HL-60/S4 treated with retinoic acid at 250 ng/mL for 4 days and 3 days (cell line): ENCODE measurements around the gene FBN3.
"Not testable (repeated sequence)": the region's sequence is repeated elsewhere in the genome, so short reads cannot be mapped to it uniquely, and the experiment has no call there.

Source experiments
- in situ Hi-C: fragments of 300-500 bp; cut with MboI; formaldehyde crosslinking; loops from 2 replicates; pipeline ENCODE4 v1.7.0; 2022; ENCODE audit warnings: low sequenced_read_pairs

FBN3 gene

DNA sequence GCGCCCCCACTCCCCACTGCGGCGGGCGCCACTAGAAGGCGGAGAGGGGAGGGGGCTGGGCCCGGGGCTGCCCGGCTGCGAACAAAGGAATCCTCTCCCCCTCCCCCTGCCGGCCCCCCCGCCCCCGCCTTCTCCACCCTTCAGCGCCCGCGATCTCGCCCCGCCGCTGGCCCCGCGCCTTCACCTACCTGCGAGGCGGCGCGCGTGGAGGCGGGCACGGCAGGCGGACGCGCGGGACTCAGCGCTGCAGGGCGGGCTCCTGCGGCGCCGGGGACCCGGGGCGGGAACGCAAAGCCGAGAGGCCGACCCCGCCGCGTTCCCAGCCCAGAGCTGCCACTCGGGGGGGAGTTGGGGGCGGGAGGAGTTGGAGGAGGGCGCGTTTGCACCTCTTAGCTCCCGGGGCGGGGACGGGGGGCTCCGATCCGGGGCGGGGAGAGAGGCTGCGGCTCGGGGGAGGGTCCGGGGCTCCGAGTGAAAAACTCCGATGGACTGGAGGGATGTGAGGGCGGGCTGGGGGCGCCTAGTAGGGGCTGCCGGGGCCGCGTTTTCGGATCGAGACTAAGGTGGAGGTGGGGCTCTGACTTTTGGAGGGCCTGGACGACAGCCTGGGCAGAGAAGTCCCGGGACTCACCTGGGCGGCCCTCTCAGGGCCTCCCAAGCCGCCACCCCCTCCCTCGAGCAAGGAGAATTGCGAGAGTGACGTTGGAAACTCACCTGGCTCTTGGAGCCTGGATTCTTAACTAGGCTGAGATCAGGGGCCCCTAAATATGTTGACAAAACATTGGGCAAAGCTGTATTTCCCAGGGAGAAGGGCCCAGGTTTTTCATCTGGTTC, at the start of gene FBN3:
FBN3 (minus strand) TSS at position 332 of the 834 bp plus-strand sequence. CDS start 2,112 bp downstream, outside the sequence.
- in situ Hi-C loops: no loop called here

GRCh38 chr19:8196271-8196927, 47.0 kb upstream of the FBN3 start:
- in situ Hi-C loops: no loop called here

DNA sequence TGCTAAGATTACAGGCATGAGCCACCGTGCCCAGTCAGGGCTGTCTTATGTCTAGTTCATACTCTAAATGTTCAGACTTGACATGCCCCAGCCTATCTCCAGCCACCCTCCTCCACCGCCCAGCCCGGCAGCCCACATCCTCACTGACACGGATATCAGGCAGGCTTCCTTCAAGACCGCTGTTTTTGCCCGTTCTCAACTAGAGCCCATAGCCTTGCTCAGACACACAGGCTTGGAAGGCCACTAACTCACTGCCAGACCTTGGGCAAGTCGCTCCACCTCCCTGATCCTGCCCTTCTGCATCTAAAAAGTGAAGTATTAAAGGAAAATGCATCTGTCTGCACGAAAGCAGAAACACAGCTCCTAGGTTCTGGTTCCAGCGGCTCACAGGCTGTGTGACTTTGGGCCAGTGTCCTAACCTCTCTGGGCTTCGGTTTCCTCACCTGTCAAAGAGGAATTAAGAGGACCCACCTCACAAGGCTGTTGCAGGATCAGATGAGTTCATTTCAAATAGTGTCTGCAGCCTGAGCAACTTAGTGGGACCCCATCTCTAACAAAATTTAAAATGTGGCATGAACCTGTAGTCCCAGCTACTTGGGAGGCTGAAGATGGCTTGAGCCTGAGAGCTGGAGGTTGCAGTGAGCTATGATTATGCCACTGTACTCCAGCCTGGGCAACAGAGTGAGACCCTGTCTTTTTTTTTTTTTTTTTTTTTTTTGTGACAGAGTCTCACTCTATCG, 45.3 kb upstream of the FBN3 start:
- in situ Hi-C loops: no loop called here

DNA sequence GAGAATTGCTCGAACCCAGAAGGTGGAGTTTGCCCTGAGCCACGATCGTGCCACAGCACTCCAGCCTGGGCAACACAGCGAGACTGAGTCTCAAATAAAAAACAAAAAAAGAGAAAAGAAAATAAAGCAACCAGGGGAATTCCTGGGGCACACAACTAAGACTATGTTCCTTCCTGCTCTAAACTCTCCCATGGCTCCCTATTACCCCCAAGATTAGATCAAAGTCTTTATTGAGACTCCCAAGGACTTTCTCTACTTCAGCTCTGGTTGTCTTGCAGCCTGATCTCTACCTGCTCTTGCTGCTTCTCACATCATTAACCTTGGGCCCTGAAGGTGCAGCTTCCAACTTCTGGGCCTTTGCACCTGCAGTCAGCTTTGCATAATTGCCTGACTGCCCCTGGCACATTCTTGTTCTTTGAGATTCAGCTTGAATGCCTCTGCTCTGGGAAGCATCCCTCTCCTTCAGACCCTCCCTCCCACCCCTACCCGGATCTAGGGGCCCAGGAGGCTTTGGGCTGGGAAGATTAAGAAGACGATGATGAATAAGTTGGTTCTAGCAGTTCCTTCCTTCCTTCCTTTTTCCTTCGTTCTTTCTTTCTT, 42.9 kb upstream of the FBN3 start:
- in situ Hi-C loops: no loop called here

DNA sequence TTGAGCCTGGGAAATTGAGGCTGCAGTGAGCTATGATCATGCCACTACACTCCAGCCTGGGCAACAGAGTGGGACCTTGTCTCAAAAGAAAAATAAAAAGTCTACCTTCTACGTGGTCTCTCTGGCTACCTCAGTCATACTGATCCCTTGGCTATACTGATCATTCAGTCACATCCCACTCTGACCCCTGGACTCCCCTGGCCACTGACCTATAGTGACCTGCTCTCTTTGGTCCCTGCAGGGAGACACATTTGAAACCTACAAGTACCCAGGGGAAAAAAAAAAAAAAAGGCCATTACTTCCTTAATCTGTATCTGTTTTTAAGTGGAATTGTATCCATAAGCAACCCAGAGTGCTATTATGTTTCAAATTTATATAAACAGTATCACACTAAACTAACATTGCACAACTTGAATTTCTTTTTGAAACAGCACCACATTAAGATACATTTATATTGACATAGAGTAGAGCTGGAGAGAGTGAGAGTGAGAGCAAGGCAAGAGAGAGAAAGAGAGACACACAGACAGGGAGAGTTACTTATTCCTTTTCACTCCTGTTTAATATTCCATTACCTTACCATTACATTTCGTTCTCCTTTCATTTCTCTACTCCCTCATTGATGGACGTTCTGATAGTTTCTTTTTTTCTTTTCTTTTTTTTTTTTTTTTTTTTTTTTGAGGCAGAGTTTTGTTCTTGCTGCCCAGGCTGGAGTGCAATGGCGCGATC, 36.1 kb upstream of the FBN3 start:
- in situ Hi-C loops: no loop called here

DNA sequence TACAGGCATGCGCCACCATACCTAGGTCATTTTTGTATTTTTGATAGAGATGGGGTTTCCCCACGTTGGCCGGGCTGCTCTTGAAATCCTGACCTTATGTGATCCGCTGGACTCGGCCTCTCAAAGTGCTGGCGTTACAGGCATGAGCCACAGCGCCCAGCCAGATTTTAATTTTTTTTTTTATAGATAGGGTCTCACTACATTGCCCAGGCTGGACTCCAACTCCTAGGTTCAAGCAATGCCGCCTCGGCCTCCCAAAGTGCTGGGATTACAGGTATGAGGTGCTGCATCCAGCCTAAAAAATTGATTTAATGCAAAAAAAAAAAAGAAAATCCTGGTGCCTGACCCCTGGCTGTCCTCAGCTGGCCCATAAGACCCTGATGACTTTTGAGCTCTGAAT, 34.9 kb upstream of the FBN3 start:
- in situ Hi-C loops: no loop called here

DNA sequence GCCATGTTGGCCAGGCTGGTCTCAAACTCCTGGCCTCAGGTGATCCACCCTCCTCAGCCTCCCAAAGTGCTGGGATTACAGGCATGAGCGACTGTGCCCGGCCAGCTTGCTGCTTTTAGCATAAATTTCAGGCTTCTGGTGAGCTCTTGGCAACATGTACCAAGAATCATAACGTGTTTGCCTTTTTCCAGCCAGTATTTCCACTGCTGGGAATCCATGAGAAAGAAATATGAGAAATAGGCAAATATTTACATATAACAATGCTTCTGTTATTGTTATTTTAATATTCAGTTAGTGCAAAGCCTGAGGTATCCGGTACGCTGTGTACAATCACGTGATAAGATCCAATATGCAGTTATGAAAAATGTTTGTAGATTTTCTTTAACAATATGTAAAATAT, 30.6 kb upstream of the FBN3 start:
- in situ Hi-C loops: no loop called here

- in situ Hi-C loops: no loop called here
Observed at GRCh38 chr19:8174706-8175105, 25.3 kb upstream of the FBN3 start.

DNA sequence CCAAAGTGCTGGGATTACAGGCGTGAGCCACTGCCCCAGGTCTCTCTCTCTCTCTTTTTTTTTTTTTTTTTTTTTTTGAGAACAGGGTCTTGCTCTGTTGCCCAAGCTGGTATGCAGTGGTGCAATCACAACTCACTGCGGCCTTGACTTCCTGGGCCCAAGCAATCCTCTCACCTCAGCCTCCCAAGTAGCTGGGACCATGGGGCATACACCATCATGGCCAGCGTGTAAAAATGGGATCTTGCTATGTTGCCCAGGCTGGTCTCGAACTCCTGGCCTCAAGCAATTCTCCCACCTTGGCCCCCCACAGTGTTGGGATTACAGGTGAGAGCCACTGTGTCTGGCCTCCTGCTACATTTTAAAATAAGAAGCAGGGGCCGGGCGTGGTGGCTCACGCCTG, 19.1 kb upstream of the FBN3 start:
- in situ Hi-C loops: no loop called here

- in situ Hi-C loops: no loop called here
Observed at GRCh38 chr19:8167985-8168384, 18.6 kb upstream of the FBN3 start.

- in situ Hi-C loops: loop anchor here (5.0 kb wide), 1 partner anchor 89 kb away; no protein-coding TSS in a partner anchor
Observed at GRCh38 chr19:8163759-8164158, 14.4 kb upstream of the FBN3 start.

- in situ Hi-C loops: loop anchor here (5.0 kb wide), 1 partner anchor 91 kb away; no protein-coding TSS in a partner anchor
Observed at GRCh38 chr19:8161135-8161646, 11.8 kb upstream of the FBN3 start.

- in situ Hi-C loops: not testable (repeated sequence)
Observed at GRCh38 chr19:8159322-8159721, 9.9 kb upstream of the FBN3 start.

GRCh38 chr19:8158411-8159074, 9.2 kb upstream of the FBN3 start:
- in situ Hi-C loops: no loop called here

GRCh38 chr19:8155318-8155717, 5.9 kb upstream of the FBN3 start:
- in situ Hi-C loops: no loop called here

GRCh38 chr19:8154014-8154413, 4.6 kb upstream of the FBN3 start:
- in situ Hi-C loops: not testable (repeated sequence)

GRCh38 chr19:8151767-8152035, 2.3 kb upstream of the FBN3 start:
- in situ Hi-C loops: no loop called here

GRCh38 chr19:8150998-8151766, 1.8 kb upstream of the FBN3 start:
- in situ Hi-C loops: no loop called here

DNA sequence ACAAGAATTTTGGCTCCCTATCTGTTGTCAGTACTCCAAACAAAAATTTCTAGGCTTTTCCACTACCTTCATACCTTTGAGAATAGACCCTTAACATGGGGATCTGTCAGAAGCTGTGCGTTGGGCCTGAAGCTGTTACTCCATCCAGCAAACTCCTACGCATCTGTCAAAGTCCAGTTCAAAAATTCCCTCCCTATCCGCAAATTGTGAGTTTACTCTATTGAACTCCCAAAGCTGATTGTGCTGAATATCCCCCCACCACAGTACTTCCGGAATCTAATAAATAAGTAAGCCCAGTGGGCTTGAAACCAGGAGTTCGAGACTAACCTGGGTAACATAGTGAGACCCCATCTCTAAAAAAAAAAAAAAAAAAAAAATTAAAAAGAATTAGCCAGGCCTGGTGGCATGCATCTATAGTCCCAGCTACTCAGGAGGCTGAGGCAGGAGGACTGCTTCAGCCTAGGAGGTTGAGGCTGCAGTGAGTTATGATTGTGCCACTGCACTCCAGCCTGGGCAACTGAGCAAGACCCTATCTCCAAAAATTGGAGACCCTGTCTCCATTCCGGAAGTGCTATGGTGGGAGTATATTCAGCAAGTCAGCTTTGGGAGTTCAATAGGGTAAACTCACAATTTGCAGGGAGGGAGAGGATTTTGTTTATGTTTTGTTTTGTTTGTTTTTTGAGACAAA, 930 bp upstream of the FBN3 start:
- in situ Hi-C loops: no loop called here
